Upper lobe of left lung (tissue), 4 donors: ENCODE data around the gene UGT1A10.

Experiments
- CTCF ChIP-seq, 6 experiments: fragments of 450-650 bp in 4 of 6; fragments of 200-600 bp in 2 of 6; sonication (generic) in 2 of 6; IDR thresholded peaks; one replicate each; pipeline ENCODE4 v1.5.1; 2016 to 2019; ENCODE audit warnings: antibody characterized with exemption in 6 of 6
- POLR2A ChIP-seq, 4 donors: fragments of 450-650 bp; IDR thresholded peaks; one replicate each; pipeline ENCODE4 v1.5.1; 2016 to 2017; ENCODE audit warnings: antibody characterized with exemption in 4 of 4, mild to moderate bottlenecking in 2 of 4
- POLR2AphosphoS5 ChIP-seq, 2 donors: sonication (generic); formaldehyde crosslinking; IDR thresholded peaks; one replicate each; pipeline ENCODE4 v1.5.1; 2017; ENCODE audit warnings: antibody characterized with exemption in 2 of 2

GRCh38 chr2:233773854-233774253 is 137.6 kb downstream of the UGT1A10 start:
- TF ChIP-seq POLR2A (IDR thresholded peaks at IDR 0.05), result no peak
- TF ChIP-seq CTCF (IDR thresholded peaks at IDR 0.05), result no peak
- no peak for TF ChIP-seq POLR2AphosphoS5 (IDR thresholded peaks at IDR 0.05)
